Measurements from ENCODE around the gene NUDT2.
A peak's percentile ranks its signal among the peaks of the same experiment; 100 is the strongest.
"Not testable (repeated sequence)": the region's sequence is repeated elsewhere in the genome, so short reads cannot be mapped to it uniquely, and the experiment has no call there.

NUDT2 gene

GRCh38 chr9:34352957-34353356, 23.6 kb downstream of the NUDT2 start:
- not testable (repeated sequence) for H3K9ac ChIP-seq (ENCODE audit: low read depth, low read length); H3K4me3 ChIP-seq (ENCODE audit: low read length); H3K27me3 ChIP-seq (ENCODE audit: insufficient read depth, low read length); H3K27ac ChIP-seq (ENCODE audit: low read depth, low read length); H3K36me3 ChIP-seq (ENCODE audit: insufficient read depth, low read length); H3K4me1 ChIP-seq (ENCODE audit: insufficient read depth, low read length)
- WGBS: 94% methylated on average over 1 of the region's 1 CpG
- H3K9me3 ChIP-seq (ENCODE audit: insufficient read depth, low read depth, low read length): peaks cover 11% of the 10 kb centered on the region; the same call in 1 of the 2 replicates

GRCh38 chr9:34362614-34363214, 33.3 kb downstream of the NUDT2 start:
- Histone ChIP-seq H3K36me3 (ENCODE audit: insufficient read depth, low read length) (no peaks in the 10 kb centered on the region), H3K27ac (ENCODE audit: low read depth, low read length) (no peak overlapping the region), H3K27me3 (ENCODE audit: insufficient read depth, low read length) (no peaks in the 10 kb centered on the region), H3K9ac (ENCODE audit: low read depth, low read length) (no peak overlapping the region), H3K4me1 (ENCODE audit: insufficient read depth, low read length) (peaks cover 22% of the 10 kb centered on the region), H3K4me3 (ENCODE audit: low read length) (no peak overlapping the region), H3K9me3 (ENCODE audit: insufficient read depth, low read depth, low read length) (no peaks in the 10 kb centered on the region)
- WGBS: 85% methylated on average over 4 of the region's 4 CpGs

GRCh38 chr9:34363619-34364351, 34.4 kb downstream of the NUDT2 start:
- H3K9ac ChIP-seq (ENCODE audit: low read depth, low read length): peak overlapping the region; percentile 18; the same call in 1 of the 2 replicates
- H3K27me3 ChIP-seq (ENCODE audit: insufficient read depth, low read length): no peaks in the 10 kb centered on the region
- peak overlapping the region; percentile 31; the same call in 1 of the 2 replicates for H3K4me3 ChIP-seq (ENCODE audit: low read length)
- H3K9me3 ChIP-seq (ENCODE audit: insufficient read depth, low read depth, low read length): no peaks in the 10 kb centered on the region
- H3K36me3 ChIP-seq (ENCODE audit: insufficient read depth, low read length): no peaks in the 10 kb centered on the region
- peaks cover 22% of the 10 kb centered on the region for H3K4me1 ChIP-seq (ENCODE audit: insufficient read depth, low read length)
- 11% methylated on average over 10 of the region's 13 CpGs for WGBS
- H3K27ac ChIP-seq (ENCODE audit: low read depth, low read length): peak overlapping the region; percentile 62

GRCh38 chr9:34365282-34365681, 35.9 kb downstream of the NUDT2 start:
- Histone ChIP-seq H3K9me3 (ENCODE audit: insufficient read depth, low read depth, low read length) (no peaks in the 10 kb centered on the region), H3K4me1 (ENCODE audit: insufficient read depth, low read length) (peaks cover 22% of the 10 kb centered on the region), H3K27me3 (ENCODE audit: insufficient read depth, low read length) (no peaks in the 10 kb centered on the region), H3K4me3 (ENCODE audit: low read length) (no peak overlapping the region), H3K9ac (ENCODE audit: low read depth, low read length) (no peak overlapping the region), H3K36me3 (ENCODE audit: insufficient read depth, low read length) (no peaks in the 10 kb centered on the region), H3K27ac (ENCODE audit: low read depth, low read length) (no peak overlapping the region)
- 78% methylated on average over 2 of the region's 2 CpGs for WGBS

- Histone ChIP-seq H3K9me3 (ENCODE audit: insufficient read depth, low read depth, low read length) (no peaks in the 10 kb centered on the region), H3K27me3 (ENCODE audit: insufficient read depth, low read length) (no peaks in the 10 kb centered on the region), H3K4me3 (ENCODE audit: low read length) (no peak overlapping the region), H3K27ac (ENCODE audit: low read depth, low read length) (no peak overlapping the region), H3K9ac (ENCODE audit: low read depth, low read length) (no peak overlapping the region), H3K36me3 (ENCODE audit: insufficient read depth, low read length) (no peaks in the 10 kb centered on the region), H3K4me1 (ENCODE audit: insufficient read depth, low read length) (peaks cover 22% of the 10 kb centered on the region)
- 93% methylated on average over 2 of the region's 2 CpGs for WGBS
Observed at GRCh38 chr9:34366365-34366764, 37.0 kb downstream of the NUDT2 start.

GRCh38 chr9:34367751-34368410, 38.5 kb downstream of the NUDT2 start:
- H3K4me3 ChIP-seq (ENCODE audit: low read length); H3K27ac ChIP-seq (ENCODE audit: low read depth, low read length); H3K36me3 ChIP-seq (ENCODE audit: insufficient read depth, low read length); H3K9me3 ChIP-seq (ENCODE audit: insufficient read depth, low read depth, low read length); H3K27me3 ChIP-seq (ENCODE audit: insufficient read depth, low read length); H3K9ac ChIP-seq (ENCODE audit: low read depth, low read length): not testable (repeated sequence)
- H3K4me1 ChIP-seq (ENCODE audit: insufficient read depth, low read length): peaks cover 20% of the 10 kb centered on the region
- WGBS: 98% methylated on average over 3 of the region's 3 CpGs

GRCh38 chr9:34368796-34369195, 39.4 kb downstream of the NUDT2 start:
- H3K27me3 ChIP-seq (ENCODE audit: insufficient read depth, low read length); H3K27ac ChIP-seq (ENCODE audit: low read depth, low read length); H3K9me3 ChIP-seq (ENCODE audit: insufficient read depth, low read depth, low read length); H3K4me3 ChIP-seq (ENCODE audit: low read length); H3K36me3 ChIP-seq (ENCODE audit: insufficient read depth, low read length); H3K9ac ChIP-seq (ENCODE audit: low read depth, low read length): not testable (repeated sequence)
- 94% methylated on average over 5 of the region's 5 CpGs for WGBS
- peaks cover 11% of the 10 kb centered on the region for H3K4me1 ChIP-seq (ENCODE audit: insufficient read depth, low read length)

GRCh38 chr9:34369636-34370035, 40.3 kb downstream of the NUDT2 start:
- 89% methylated on average over 4 of the region's 4 CpGs for WGBS
- H3K36me3 ChIP-seq (ENCODE audit: insufficient read depth, low read length): no peaks in the 10 kb centered on the region
- H3K4me3 ChIP-seq (ENCODE audit: low read length): no peak overlapping the region
- H3K27me3 ChIP-seq (ENCODE audit: insufficient read depth, low read length): no peaks in the 10 kb centered on the region
- peaks cover 2% of the 10 kb centered on the region; the same call in 1 of the 2 replicates for H3K4me1 ChIP-seq (ENCODE audit: insufficient read depth, low read length)
- no peaks in the 10 kb centered on the region for H3K9me3 ChIP-seq (ENCODE audit: insufficient read depth, low read depth, low read length)
- H3K27ac ChIP-seq (ENCODE audit: low read depth, low read length): no peak overlapping the region
- H3K9ac ChIP-seq (ENCODE audit: low read depth, low read length): no peak overlapping the region

- no peak overlapping the region for H3K9ac ChIP-seq (ENCODE audit: low read depth, low read length)
- H3K4me3 ChIP-seq (ENCODE audit: low read length): no peak overlapping the region
- H3K27ac ChIP-seq (ENCODE audit: low read depth, low read length): no peak overlapping the region
- 96% methylated on average over 22 of the region's 23 CpGs for WGBS
- H3K27me3 ChIP-seq (ENCODE audit: insufficient read depth, low read length): peaks cover 4% of the 10 kb centered on the region; the same call in 1 of the 2 replicates
- H3K4me1 ChIP-seq (ENCODE audit: insufficient read depth, low read length): 0 out of 2 replicates have a peak, but pooled peaks cover 4% of the 10 kb centered on the region
- H3K36me3 ChIP-seq (ENCODE audit: insufficient read depth, low read length): no peaks in the 10 kb centered on the region
- no peaks in the 10 kb centered on the region for H3K9me3 ChIP-seq (ENCODE audit: insufficient read depth, low read depth, low read length)
Observed at GRCh38 chr9:34370335-34370969, 41.1 kb downstream of the NUDT2 start.

GRCh38 chr9:34370970-34371880, 41.9 kb downstream of the NUDT2 start:
- no peak overlapping the region for H3K27ac ChIP-seq (ENCODE audit: low read depth, low read length)
- H3K4me3 ChIP-seq (ENCODE audit: low read length): no peak overlapping the region
- 97% methylated on average over 105 of the region's 105 CpGs for WGBS
- no peaks in the 10 kb centered on the region for H3K36me3 ChIP-seq (ENCODE audit: insufficient read depth, low read length)
- H3K9me3 ChIP-seq (ENCODE audit: insufficient read depth, low read depth, low read length): no peaks in the 10 kb centered on the region
- H3K27me3 ChIP-seq (ENCODE audit: insufficient read depth, low read length): peaks cover 12% of the 10 kb centered on the region; the same call in 1 of the 2 replicates
- 0 out of 2 replicates have a peak, but pooled peaks cover 4% of the 10 kb centered on the region for H3K4me1 ChIP-seq (ENCODE audit: insufficient read depth, low read length)
- H3K9ac ChIP-seq (ENCODE audit: low read depth, low read length): no peak overlapping the region

Measured in HUES64 (cell line).